Measurements from ENCODE around the gene XCL1. TPM values are rescaled to one million over a fixed set of nuclear protein-coding genes. Genes with fewer than 3 reads are reported as not detected.

The XCL1 gene
- total and polyA plus RNA-seq, 2 of the 13 experiments (the other 11 are each of a cell fraction or from before 2014, with no cell fraction given), result 2.5 to 7.6 TPM

GRCh38 chr1:168623831-168624230, 47.4 kb downstream of the XCL1 start:
- in situ Hi-C loops (cut with HindIII; ENCODE audit: extremely low pct_ligation_motif_present, low pct_unique_long_range_greater_than_20kb), result no loop called here
- Histone ChIP-seq H3K4me1 (ENCODE audit: insufficient read depth, low read length) (no peaks in the 10 kb centered on the region), H3K79me2 (ENCODE audit: insufficient read depth, low read length) (no peaks in the 10 kb centered on the region), H4K20me1 (ENCODE audit: insufficient read depth, low read length) (no peaks in the 10 kb centered on the region), H3K4me2 (ENCODE audit: low read depth, low read length) (no peak overlapping the region), H3K9ac (ENCODE audit: insufficient read depth, low read depth, low read length) (no peak overlapping the region), H2AFZ (ENCODE audit: low read length) (no peak overlapping the region), H3K4me3 (replicated peaks in 1 of 3; ENCODE audit: insufficient read depth in 1 of 3, low read depth in 2 of 3, low read length in 3 of 3) (no peak overlapping the region), H3K9me3 (ENCODE audit: low read length) (no peaks in the 10 kb centered on the region), H3K27ac (ENCODE audit: extremely low read length, insufficient read depth, low read length) (no peak overlapping the region), H3K27me3 (ENCODE audit: control insufficient read depth in 1 of 2, insufficient read depth in 2 of 2, low read length in 2 of 2) (peaks cover 0 to 5% of the 10 kb centered on the region in 2 experiments; a peak in 2 of 5 replicates), H3K36me3 (replicated peaks in 1 of 2; ENCODE audit: control insufficient read depth in 1 of 2, insufficient read depth in 2 of 2, low read length in 2 of 2) (no peaks in the 10 kb centered on the region)
- ATAC-seq (no peak), FAIRE-seq (no peak), DNase-seq (ENCODE audit: low spot score) (no peak)
- POLR2A ChIA-PET, result no interaction called here
- TF ChIP-seq REL (CRISPR knock-in tag; conservative IDR thresholded peaks at IDR 0.05) (no peak), RAD51 (IDR thresholded peaks at IDR 0.05; ENCODE audit: borderline replicate concordance) (no peak), ATF7 (IDR thresholded peaks at IDR 0.05) (0 out of 2 replicates have a peak, but pooled peaks have one; percentile 30), ATF7 (CRISPR knock-in tag; IDR thresholded peaks at IDR 0.05) (no peak), NKX3-1 (CRISPR knock-in tag; IDR thresholded peaks at IDR 0.05) (no peak), ZNF782 (CRISPR knock-in tag; IDR thresholded peaks at IDR 0.05; ENCODE audit: borderline replicate concordance) (no peak)
- CTCF ChIA-PET (ENCODE audit: low intra/inter-chr PET ratio, low total read pairs), result no interaction called here
- BruUV-seq (replicated peaks), result no TSS peak
- WGBS (ENCODE audit: low lambda C conversion rate), result 42% methylated on average over 4 of the region's 4 CpGs
- intact Hi-C loops (cut with micrococcal nuclease; ENCODE audit: unreplicated experiment), result no loop called here

- no TSS peak for BruUV-seq (replicated peaks)
- intact Hi-C loops (cut with micrococcal nuclease; ENCODE audit: unreplicated experiment), result no loop called here
- Histone ChIP-seq H3K4me2 (ENCODE audit: low read depth, low read length) (no peak overlapping the region), H3K27ac (ENCODE audit: extremely low read length, insufficient read depth, low read length) (no peak overlapping the region), H3K79me2 (ENCODE audit: insufficient read depth, low read length) (no peaks in the 10 kb centered on the region), H2AFZ (ENCODE audit: low read length) (no peak overlapping the region), H4K20me1 (ENCODE audit: insufficient read depth, low read length) (no peaks in the 10 kb centered on the region), H3K9me3 (ENCODE audit: low read length) (no peaks in the 10 kb centered on the region), H3K36me3 (replicated peaks in 1 of 2; ENCODE audit: control insufficient read depth in 1 of 2, insufficient read depth in 2 of 2, low read length in 2 of 2) (no peaks in the 10 kb centered on the region), H3K4me1 (ENCODE audit: insufficient read depth, low read length) (no peaks in the 10 kb centered on the region), H3K27me3 (ENCODE audit: control insufficient read depth in 1 of 2, insufficient read depth in 2 of 2, low read length in 2 of 2) (peaks cover 0 to 10% of the 10 kb centered on the region in 2 experiments; a peak in 2 of 5 replicates), H3K4me3 (replicated peaks in 1 of 3; ENCODE audit: insufficient read depth in 1 of 3, low read depth in 2 of 3, low read length in 3 of 3) (no peak overlapping the region), H3K9ac (ENCODE audit: insufficient read depth, low read depth, low read length) (no peak overlapping the region)
- ChIA-PET CTCF (ENCODE audit: low intra/inter-chr PET ratio, low total read pairs) (no interaction called here), POLR2A (no interaction called here)
- WGBS (ENCODE audit: low lambda C conversion rate), result 61% methylated on average over 4 of the region's 4 CpGs
- in situ Hi-C loops (cut with HindIII; ENCODE audit: extremely low pct_ligation_motif_present, low pct_unique_long_range_greater_than_20kb), result no loop called here
- DNase-seq (ENCODE audit: low spot score) (no peak), FAIRE-seq (no peak), ATAC-seq (no peak)
- TF ChIP-seq ZNF256 (CRISPR knock-in tag; conservative IDR thresholded peaks at IDR 0.05) (no peak), ARNTL (CRISPR knock-in tag; IDR thresholded peaks at IDR 0.05) (no peak), KLF11 (CRISPR knock-in tag; IDR thresholded peaks at IDR 0.05) (no peak), KAT7 (CRISPR knock-in tag; IDR thresholded peaks at IDR 0.05; ENCODE audit: borderline replicate concordance) (no peak), ZFP41 (CRISPR knock-in tag; IDR thresholded peaks at IDR 0.05; ENCODE audit: borderline replicate concordance) (no peak), JARID2 (CRISPR knock-in tag; IDR thresholded peaks at IDR 0.05; ENCODE audit: insufficient replicate concordance) (no peak), ZNF337 (CRISPR knock-in tag; IDR thresholded peaks at IDR 0.05; ENCODE audit: borderline replicate concordance, low read depth) (no peak), ZNF713 (CRISPR knock-in tag; IDR thresholded peaks at IDR 0.05) (no peak), PBX3 (CRISPR knock-in tag; IDR thresholded peaks at IDR 0.05; ENCODE audit: borderline replicate concordance) (no peak), SRSF4 (IDR thresholded peaks at IDR 0.05; ENCODE audit: low read depth, low read length, poor library complexity, severe bottlenecking) (no peak), ZNF720 (CRISPR knock-in tag; IDR thresholded peaks at IDR 0.05) (no peak), KDM3A (CRISPR knock-in tag; IDR thresholded peaks at IDR 0.05; ENCODE audit: low read depth) (no peak)
Measured at GRCh38 chr1:168626326-168626725, 49.9 kb downstream of the XCL1 start.
